GM10847 (cell line): ENCODE results near the gene MEF2A.

Experiments used
- POLR2A ChIP-seq: IDR thresholded peaks from 2 replicates; pipeline ENCODE4 v1.6.1; 2011; ENCODE audit not compliant: insufficient read length; ENCODE audit errors: extremely low read depth

Gene MEF2A

DNA sequence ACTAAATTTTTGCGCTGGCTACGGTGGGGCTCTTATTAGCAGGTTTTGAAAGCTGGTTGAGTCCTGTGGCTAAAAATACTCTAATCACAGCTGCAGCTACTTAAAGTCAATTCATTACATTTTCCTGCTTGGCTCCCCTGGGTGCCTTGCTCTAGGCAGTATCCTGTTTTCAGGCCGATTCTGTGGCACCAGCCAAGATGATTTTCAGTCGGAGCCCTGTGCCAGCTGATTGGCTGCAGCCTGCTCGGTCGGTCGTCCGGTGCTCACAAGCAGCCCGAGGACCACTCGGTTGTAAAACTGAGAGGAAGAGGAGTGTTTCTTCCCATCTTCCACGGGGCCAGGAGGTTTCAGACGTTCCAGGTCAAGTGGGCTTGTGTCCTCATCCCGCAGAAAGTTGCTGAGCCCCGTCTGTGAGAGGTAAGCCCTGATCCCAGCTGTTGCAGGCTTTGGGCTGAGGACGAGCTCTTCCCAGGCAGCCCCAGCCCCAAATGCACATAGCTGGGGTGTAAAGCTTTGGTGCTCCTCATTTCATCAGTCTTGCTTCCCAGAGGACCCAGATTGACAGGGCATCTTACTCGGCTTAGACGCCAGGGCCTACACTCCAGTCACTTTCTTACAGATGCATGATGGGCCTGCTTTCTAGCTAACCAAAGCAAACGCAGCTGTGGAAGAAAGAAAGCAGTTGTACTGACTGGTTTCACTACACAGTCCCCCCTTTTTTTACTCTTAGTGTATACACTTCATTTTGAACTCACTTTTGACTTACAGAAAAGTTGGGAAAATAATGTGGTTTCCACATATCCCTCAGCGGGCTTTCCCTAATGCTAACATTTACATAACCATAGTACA, 151.6 kb downstream of the MEF2A start:
- TF ChIP-seq POLR2A, result no peak

DNA sequence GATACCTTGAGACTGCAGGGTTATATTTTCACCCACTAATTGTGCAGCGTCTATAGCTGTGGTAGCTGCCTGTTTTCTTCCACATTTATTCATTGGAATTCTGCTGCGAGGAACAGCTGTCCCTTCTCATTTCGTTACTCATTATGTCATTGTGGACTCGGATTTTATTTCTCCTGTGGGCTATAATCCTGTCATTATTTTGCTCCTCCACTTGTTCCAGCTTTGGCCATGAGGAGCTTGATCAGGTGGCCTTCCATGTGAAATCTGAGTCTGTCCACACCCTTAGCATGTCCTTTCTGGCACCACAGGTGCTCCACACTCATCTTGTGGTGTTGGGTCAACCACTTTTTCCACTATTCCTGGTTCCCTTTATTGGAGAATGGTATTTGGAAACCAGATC, 152.6 kb downstream of the MEF2A start:
- no peak for TF ChIP-seq POLR2A

DNA sequence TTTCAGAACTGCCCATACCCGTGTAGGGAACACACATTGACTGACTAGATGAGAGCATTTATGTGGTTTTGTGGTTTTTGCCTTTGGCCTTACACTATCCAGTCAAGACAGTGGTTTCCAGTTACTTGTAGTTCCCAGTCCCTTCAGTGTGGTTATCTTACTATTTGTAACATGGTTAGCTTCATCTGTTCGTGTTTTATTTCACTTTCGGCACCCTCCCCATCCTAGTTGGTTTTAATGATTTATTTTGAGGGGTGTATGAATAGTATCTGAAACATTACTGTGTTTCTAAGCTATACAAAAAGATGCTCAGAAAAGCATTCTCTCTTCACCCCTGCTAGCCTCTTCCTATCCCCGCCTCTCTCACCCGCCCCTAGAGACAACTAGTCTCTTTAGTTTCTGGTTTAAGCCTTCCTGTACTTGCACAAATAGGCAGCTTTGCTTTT, 153.3 kb downstream of the MEF2A start:
- TF ChIP-seq POLR2A, result no peak

DNA sequence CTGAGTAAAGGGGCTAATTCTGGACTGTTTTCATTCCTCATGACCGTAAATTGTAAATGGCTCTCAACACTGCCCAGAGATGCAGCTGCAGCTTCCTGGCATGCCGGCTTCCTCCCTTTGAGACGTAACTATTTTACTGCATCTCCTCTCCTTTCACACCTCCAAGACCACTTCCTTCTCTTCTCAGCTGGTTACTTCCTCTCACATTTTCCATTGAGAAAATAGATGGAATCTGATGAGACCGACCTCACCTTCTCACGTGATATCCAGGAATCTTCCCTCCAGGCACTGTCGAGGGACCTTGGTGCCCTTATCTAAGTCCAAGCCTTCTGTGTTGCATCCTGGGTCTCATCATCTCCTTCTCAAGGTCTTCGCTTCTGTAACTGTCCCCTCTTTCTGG, 154.7 kb downstream of the MEF2A start:
- no peak for TF ChIP-seq POLR2A

DNA sequence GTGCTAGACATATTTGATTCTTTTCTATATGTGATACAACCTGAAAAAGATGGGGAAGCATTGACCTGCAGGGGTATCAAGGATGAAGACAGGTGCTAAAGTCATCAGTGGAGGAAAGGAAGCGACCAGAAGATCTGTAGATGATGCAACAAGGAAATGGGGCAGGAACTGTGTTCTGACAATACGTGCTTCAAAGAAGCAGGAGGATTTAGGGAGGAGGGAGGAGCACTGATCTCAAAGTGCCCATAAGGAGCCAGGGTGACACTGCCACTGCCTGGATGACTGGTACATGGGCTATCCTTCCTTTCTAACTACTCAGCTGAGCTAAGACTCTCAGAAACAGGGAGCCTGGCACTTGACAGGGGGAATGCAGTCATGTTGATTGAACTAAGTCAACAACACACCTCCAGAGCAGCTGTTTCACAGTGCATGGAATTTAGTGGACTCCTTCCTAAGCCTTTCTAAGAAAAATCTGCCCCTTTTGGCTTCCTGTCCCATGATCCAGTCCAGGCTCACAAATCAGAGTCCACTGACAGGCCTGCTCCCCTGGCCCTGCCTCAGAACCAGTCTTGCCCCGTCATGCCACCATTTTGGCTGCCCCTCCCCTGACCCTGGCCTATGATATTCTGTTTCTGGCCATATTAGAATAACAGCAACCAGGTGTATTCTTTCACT, 155.5 kb downstream of the MEF2A start:
- TF ChIP-seq POLR2A, result no peak

DNA sequence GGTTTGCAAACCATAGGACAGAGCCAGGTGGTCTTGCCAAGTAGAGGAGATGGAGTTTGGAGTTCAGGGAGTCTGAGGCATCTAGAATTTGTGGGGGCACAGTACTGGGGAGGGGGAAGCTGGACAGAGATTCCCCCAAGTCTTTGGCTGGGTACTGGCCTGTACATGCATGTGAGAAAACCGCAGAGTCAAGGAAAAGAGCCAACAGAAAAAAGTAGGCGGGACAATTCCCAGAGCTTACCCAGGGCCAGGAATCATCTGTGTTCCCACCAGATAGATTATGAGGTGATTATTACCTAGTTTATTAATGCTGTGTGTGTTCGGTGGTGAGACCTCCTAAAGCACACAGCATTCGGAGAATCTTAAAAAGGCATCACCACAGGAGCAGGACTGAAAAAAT, 156.1 kb downstream of the MEF2A start:
- no peak for TF ChIP-seq POLR2A

DNA sequence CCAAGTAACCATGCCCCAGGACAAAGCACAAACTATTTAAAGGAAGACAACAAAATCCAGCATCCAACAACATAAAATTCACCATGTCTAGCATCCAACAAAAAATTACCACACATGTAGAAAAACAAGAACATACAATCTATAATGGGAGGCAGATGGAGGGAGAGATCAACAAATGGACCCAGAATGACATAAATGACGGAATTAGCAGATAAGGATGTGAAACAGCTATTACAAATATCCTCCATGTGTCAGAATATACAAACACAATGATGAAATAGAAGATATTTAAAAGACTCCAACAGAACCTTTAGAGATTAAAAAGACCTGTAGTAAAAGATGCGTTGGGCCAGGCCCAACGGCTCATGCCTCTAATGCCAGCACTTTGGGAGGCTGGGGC, 156.6 kb downstream of the MEF2A start:
- no peak for TF ChIP-seq POLR2A

DNA sequence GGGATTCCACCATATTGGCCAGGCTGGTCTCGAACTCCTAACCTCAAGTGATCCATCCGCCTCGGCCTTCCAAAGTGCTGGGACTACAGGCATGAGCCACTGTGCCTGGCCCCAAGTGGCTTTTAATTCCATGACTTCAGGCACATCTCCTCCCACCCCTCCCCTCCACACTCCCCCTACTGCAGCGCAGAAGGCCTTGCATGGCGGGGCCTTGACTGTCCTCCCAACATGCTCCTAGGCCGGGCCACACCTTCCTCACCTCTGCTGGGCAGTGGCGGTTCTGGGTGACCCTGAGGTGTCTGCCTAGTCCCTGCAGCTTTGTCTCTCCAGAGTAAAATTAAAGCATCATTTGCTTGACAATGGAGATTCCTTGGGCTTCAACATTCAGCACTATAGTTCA, 160.5 kb downstream of the MEF2A start:
- TF ChIP-seq POLR2A, result no peak

DNA sequence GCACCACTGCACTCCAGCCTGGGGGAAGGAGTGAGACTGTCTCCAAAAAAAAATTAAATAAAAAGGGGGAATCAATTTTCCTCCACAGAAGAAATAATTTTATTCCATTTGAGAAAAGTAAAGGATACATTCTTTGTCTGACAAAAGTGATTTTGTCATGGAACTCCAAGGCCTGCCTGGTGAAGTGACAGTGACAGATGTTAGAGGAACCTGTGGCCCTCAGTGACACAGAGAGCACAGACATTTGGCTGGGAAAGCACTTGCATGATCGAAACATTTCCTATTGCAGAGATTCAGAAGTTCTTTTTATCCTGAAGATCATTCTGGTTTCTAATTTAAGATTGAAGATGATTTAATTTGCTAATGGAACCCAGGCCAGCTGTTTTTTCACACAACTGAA, 161.5 kb downstream of the MEF2A start:
- no peak for TF ChIP-seq POLR2A

DNA sequence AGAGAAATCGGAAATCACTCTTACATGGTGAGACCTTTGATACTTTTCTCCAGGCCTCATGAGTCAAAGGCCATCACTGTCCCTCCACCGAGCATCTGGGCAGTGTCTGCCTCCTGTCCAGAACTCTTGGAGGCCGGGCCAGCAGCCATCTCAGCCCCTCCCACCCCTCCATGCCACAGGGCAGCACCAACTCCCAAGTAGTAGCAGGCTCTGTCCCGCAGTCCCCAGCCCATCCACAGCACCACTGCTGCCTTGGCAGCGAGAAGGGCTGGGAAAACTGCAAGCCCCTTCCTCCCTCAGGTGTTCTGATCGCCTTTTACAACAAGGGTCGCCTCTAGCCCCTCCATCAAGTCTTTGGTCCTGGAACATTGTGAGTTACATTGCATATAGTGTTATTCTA, 161.9 kb downstream of the MEF2A start:
- TF ChIP-seq POLR2A, result no peak

DNA sequence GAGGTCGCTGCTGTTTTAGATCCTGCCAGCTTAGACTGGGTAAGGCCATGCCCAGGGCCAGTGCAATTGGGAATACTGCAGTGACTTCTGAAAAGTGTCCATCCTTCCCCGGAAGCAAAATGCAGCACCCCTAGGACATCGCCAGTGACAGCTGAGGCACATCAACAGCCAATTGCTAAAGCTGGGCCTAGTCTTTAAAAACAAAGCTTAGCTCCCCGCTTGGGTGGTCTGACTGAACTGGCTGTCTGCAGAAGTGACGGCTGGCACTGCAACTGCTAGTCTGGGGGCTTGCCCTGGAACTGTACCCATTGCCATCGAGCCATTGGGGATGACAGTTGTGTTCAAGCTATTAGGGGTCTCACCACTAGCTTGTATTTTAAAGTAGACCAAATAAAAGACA, 163.1 kb downstream of the MEF2A start:
- TF ChIP-seq POLR2A, result no peak

DNA sequence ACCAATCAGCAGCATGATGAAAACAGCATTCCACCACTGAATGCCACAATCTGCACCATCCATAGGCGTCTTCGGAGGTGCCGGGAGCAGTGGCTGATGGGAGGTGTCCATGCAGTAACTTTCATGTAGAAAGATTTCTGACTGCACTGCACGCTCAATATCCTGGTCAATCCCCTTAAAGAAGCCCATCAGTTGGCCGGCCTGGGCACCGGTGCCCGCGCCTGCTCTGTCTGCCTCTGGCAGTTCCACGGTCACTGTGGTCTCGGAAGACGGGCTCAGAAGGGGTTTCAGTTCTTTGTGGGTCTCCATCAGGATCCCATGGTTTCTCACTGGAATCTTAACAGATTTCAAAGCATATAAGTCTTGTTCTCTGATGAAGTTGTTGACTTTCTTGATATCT, 163.5 kb downstream of the MEF2A start:
- no peak for TF ChIP-seq POLR2A

DNA sequence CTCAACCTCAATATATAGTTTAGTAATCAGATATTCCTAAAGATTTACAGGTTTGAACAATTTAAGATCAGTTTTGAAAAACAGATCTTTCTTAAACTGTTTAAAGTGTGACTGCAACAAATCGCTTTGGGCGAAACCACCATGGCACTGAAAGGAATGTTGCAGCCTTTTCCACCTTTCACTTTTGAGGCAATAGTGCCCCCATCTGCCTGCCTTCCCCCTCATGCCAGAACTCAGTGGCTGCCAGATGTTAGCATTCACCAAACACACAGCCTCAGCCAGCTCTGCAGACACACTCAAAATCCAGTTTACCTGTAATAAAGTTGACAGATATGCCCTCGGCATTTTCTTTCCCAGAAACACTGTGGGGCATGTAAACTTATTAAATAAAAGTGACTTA, 164.1 kb downstream of the MEF2A start:
- TF ChIP-seq POLR2A, result no peak

DNA sequence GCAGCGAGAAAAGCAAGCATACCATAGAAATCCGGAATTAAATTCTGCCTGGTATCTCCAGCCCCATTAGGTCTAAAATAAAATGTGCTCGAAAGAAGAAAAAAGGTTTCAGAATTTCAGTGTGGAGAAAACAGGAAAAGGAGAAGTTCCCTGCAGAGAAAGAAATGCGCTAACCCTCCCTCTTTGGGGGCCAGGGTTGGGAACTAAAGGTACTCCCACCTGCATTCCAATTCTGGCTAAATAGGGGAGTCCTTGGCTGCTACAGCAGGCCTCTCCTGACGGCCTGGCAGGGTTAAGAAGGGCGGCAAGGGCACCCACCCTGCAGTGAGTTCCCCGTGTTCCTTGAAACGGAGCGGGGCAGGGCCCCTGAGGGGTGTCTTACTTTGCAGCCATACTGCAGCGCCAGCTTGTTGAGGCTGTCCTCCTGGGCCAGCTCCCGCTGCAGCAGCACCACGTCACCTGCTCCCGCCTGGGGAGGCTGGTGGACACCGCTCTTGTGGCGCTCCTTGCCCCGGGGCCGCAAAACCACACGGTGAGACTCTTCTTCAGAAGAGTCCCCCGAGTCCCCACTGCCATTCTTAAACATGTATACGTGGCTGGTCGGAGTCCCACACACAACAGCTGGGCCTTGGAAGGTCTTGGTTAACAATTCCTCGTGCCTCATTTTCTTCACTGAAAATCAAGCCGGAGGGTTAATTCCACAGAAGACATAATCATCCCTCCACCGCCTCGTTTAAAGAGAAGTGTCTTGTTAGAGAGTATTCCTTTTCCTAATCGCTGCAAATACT, 165.7 kb downstream of the MEF2A start:
- no peak for TF ChIP-seq POLR2A

DNA sequence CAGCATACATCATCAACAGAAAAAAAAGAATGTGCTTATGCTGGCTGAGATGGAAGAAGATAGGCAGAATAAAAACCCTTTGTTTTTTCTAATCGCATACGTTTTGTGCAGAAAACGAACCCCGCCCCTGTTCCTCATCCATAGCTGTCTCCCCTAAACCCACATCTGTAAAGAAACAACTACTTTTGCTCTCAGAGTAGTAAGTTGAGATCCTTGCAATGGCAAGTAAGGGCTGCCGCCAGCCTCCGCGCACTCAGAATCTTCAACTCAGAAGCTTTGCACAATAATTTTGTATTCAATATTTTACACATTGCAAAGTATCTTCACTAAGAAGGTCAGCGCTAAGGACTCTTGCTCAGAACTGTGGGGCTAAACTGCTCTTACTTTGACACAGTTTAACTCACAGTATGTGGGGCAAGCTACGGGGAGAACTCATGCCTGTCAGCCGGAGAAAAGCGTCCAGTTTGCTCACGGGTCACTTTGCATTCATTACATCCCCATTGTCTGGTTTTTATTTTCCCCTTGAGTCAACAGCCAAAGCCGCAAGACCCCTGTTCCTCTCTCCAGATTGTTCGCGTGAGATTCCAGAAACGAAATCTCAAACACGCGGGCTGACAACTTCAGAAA, 166.5 kb downstream of the MEF2A start:
- TF ChIP-seq POLR2A, result no peak
